Ovary (tissue), 3 donors: Measurements from ENCODE around the gene JPT2.

ENCODE experiments used
- CTCF ChIP-seq, 3 donors: fragments of 450-650 bp in 2 of 3; fragments of 200-600 bp in 1 of 3; IDR thresholded peaks; one replicate each; pipeline versions ENCODE4 v1.5.1 to v1.8.0; 2016 to 2022; ENCODE audit warnings: antibody characterized with exemption in 3 of 3, mild to moderate bottlenecking in 1 of 3
- POLR2A ChIP-seq: fragments of 450-650 bp; IDR thresholded peaks from one replicate; pipeline ENCODE4 v1.6.1; 2017; ENCODE audit warnings: antibody characterized with exemption, mild to moderate bottlenecking, moderate library complexity
- donor health status: DM: no; HTN: no; CAD: no.

DNA sequence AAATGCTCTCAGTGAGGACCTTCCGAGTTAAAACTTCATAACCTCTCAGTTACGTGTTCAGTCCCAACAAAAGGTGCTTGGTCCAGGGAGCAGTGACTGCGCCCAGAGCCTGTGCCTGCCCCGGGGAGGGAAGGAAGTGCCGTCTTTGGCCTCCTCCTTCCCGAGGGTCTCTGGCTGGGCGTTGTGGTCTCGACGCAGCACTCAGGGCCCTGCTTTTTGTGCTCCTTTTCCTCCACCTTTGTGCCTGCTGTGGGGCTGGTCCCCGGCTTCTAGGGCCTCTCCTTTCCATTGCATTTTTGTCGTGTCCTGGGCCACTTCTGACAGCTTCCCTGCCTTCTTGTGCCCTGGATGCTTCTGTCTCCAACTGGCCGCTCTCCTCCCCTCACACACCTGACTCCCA lies 36.8 kb upstream of the JPT2 start:
- TF ChIP-seq CTCF (IDR thresholded peaks at IDR 0.05) = no peak
- no peak for TF ChIP-seq POLR2A
